MV-4-11 (cell line): Measurements from ENCODE around the gene CEBPE.

Experiments used
- DNase-seq: peaks from one replicate; lab custom pipeline; 2025; lab: John Stamatoyannopoulos, UW

CEBPE gene

DNA sequence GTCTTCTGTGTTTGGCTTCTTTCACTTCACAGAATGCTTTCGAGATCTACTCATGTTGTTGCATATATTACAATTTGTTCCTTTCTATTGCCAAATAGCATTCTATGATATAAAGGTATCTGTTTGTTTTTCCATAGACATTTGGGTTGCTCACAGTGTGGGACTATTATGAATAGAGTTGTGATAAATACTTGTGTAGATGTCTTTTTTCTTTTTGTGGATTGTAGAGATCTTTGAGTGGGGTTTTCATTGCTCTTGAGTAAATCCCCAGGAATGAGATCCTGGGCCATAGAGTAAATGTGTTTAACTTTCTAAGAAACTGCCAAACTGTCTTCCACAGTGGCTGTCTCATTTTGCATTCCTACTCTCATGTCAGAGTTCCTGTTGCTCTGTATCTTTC, 24.9 kb upstream of the CEBPE start:
- DNase-seq, result no peak

GRCh38 chr14:23142826-23143225, 23.8 kb upstream of the CEBPE start:
- DNase-seq, result no peak

DNA sequence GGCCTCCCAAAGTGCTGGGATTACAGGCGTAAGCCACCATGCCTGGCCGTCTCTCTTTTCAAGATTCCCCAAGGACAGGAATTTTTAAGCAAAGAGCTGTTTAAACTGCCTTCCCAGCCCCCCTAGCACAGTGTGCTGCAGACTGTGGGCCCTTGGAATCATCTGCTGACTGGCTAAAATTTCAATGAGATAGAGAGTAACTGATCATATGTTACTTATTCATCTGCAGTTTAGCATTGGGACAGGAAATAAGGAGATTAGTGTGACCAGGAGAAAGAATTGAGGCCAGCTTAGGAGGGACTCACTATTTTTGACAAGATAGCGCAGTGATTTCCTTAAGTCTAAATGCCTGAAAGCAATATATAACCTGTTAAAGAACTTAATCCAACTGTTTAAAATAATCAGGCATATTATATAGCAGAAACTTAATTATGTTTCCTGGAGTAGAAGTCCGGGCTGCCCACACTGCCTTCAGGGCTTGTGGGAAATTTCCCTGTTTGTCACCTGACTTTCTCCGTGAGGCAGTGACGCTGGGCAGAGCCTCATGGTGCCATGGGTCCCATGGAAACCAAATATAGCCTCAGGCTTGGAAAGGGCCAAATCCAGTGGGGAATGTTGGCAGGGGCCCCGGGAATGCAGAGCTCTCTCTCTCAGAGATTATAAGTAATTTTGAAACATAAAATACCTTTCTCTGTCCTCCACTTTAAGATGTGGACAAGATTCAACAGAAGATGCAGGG, 22.8 kb upstream of the CEBPE start:
- no peak for DNase-seq

- DNase-seq, result no peak
Measured at GRCh38 chr14:23140371-23140770, 21.3 kb upstream of the CEBPE start.

- no peak for DNase-seq
Measured at GRCh38 chr14:23139874-23140273, 20.8 kb upstream of the CEBPE start.

DNA sequence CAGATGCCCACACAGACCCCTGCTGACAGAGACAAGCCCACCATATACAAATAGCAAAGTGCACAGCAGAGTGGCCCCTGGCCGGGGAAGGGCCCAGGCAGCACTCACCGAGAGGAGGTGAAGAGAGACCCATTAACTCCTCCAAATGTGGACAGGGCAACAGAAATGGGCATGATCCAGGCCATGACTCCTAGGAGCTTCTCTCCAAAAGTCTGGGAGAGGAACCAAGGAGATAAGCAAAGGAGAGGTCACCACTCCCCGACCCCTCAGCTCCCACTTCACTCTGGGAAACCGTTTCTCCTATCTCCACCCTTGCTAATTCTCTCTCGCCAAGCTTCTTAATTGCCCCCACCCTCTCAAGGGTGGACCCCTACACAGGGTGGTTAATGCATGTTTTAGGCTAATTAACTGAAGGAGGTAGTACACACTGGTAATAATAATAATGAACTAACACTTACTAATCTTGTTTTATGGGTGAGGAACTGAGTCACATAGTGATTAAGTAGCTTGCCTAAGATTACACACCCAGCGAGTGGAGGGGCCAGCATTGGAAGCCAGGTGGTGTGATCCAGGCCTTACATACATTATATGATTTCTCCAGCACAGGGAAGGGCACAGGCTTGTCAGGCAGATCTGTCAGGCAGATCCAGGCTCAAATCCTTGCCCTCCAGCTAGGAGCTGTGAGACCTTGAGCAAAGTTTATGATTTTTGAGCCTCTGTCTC, 18.9 kb upstream of the CEBPE start:
- DNase-seq, result no peak

- no peak for DNase-seq
Measured at GRCh38 chr14:23137192-23137812, 18.2 kb upstream of the CEBPE start.

DNA sequence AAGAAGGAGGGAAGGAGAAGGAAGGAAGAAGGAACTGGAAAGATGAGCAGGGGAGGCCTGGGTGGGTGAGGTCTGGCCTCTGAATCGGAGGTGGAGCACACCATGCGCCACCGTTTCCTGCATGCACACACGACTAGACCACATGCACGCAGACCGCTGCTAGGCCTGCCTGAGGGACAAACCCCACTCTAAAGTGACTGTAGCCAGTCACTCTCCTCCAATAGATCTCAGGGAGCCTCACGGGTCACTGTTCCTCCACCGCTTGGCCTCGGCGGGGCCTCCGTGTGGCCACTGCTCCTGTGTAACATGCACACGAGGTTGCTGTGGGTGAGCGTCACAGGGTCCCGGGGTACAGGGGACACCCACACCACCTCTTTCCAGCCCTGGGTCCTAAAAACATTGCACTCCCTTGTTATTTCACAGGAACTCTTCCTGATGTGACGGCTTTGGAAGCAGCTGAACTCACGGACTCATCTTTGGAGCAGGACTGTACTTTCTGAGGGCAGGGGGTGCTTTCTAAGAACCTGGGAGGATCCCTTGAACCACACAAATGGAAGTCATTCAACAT, 17.6 kb upstream of the CEBPE start:
- no peak for DNase-seq

DNA sequence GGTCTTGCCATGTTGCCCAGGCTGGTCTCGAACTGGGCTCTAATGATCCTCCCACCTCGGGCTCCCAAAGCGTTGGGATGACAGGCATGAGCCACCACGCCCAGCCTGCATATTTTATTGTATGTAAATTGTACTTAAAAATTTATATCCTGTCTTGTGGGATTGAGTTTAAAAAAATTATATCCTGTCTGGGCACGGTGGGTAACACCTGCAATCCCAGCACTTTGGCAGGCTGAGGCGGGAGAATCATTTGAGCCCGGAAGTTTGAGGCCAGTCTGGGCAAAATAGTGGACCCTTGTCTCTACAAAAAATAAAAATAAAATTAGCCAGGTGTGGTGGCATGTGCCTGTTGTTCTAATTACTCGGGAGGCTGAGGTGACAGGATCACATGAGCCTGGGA, 13.9 kb upstream of the CEBPE start:
- no peak for DNase-seq

DNA sequence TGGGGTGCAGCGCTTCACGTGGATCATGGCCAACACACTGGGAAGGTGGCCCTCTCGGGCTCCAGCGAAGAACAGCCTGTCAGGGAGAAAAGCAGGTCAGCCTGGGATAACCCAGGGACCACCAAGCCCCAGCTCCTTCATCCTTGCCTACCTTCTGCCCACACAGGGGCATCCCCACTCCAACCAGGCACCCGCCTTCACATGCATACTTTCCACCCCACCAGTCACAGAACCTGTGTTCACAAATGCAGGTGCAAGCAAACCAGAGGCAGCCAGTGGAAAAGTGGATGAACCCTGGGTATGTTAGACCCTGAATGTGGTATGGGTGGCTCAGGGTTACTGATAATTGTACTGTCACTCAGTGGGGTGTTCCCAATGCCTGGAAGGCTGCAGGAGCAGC, 12.4 kb upstream of the CEBPE start:
- no peak for DNase-seq

GRCh38 chr14:23130871-23131270, 11.8 kb upstream of the CEBPE start:
- DNase-seq, result peak; percentile 39

- DNase-seq, result no peak
Measured at GRCh38 chr14:23129759-23130316, 10.8 kb upstream of the CEBPE start.

GRCh38 chr14:23128969-23129758, 10.1 kb upstream of the CEBPE start:
- DNase-seq, result no peak

GRCh38 chr14:23127861-23128260, 8.8 kb upstream of the CEBPE start:
- no peak for DNase-seq

GRCh38 chr14:23126548-23127278, 7.7 kb upstream of the CEBPE start:
- DNase-seq, result no peak

GRCh38 chr14:23125933-23126524, 7.0 kb upstream of the CEBPE start:
- DNase-seq, result no peak

DNA sequence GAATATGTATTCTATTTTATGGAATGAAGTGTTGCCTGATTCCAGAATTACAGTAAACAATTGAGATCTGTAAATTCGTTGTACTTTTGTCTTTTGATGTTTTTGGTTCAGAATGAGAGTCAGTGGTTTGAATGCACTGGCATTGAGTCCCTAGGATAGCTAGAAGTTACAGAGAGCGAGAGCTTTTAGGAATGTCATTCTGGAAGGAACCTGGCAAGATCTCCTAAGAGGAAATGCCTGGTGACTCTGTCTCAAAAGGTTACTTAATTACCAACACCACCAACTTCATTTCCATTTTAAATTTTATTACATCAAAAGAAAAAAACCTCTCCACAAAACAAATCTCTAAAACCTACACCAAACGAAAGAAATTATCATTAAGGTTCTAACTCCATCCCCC, 6.0 kb upstream of the CEBPE start:
- no peak for DNase-seq

DNA sequence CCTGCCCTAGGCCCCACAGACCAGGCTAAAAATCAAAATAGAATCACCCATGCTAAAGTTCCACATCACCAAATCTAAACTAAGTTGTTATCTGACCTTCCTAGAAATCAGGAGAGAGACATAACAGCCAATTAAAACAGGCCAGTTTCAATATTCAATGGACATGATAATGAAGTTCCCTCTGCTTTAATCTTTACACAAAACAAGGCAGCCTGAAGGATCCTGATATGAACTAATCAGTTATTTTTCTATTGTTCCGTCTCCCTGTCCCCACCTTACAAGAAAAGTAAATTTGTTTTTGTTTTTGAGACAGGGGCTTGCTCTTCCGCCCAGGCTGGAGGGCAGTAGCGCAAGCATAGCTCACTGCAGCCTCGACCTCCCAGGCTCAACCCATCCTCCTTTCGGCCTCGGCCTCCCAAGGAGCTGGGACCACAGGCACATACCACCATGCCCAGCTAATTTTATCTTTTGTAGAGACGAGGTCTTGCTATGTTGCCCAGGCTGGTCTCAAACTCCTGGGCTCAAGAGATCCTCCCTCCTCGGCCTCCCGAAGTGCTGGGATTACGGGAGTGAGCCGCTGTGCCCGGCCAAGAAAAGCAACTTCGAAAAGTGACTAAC, 5.4 kb upstream of the CEBPE start:
- DNase-seq, result no peak

DNA sequence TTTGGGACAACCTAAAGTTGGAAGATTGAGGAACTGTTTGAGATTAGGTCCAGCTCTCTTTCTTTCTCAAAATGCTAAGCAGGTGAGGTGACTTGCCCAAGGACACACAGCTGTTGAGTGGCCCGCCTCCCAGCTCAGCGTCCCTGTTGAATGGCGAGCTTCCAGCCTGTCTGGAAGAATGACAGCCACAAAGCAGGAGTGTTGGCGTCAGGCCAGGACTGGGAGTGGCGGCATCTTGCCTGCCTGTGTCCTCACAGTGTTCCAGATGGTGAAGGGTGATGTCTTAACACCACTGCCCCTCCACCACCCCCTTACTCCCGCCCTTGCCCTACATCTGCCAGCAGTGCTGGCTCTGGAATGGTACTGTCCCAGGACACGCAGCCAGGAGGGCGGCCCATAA, 4.4 kb upstream of the CEBPE start:
- no peak for DNase-seq

DNA sequence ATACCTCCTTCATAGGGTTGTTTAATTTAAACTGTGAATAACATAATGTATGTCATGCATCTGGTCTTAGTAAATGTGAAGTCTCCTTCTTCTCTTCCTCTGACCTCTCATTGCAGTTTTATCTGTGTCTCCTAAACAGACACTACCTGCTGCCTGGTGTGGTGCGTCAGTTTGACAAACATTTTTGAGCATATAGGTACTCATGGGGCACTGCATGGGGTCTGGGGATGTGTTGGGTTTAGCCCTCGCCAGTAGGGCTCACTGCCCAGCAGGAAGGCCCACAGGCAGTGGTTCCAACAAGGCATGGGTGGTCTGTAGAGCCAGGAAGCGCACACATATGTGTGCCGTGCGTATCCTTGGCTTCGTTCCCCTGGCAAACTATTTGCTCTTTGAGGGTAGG, 3.0 kb upstream of the CEBPE start:
- DNase-seq, result no peak
